GM12878 (cell line): ENCODE data around the gene STARD10. TPM values are rescaled to one million over a fixed set of nuclear protein-coding genes. Genes with fewer than 3 reads are reported as not detected.

Source experiments
- ATAC-seq: fragments of 200-7000 bp; cut with Tn5 transposase; 3 replicates; pipeline ENCODE4 v1.9.1; 2020; ENCODE audit warnings: mild to moderate bottlenecking, moderate library complexity
- BruUV-seq: library from RNA; stranded (reverse); fragments of 400-500 nt; replicated peaks from 2 replicates; lab custom pipeline; 2021; lab: Mats Ljungman, UMichigan
- CTCF ChIA-PET: fragments of 300-600 bp; sonication (Branson Sonifier 250); formaldehyde crosslinking; extraction: SDS; loops from one replicate; lab custom pipeline; 2021; ENCODE audit warnings: inconsistent platforms; lab: Yijun Ruan, JAX
- POLR2A ChIA-PET: fragments of 350-600 bp; formaldehyde crosslinking; extraction: SDS; loops from one replicate; lab custom pipeline; 2021; ENCODE audit warnings: inconsistent platforms; lab: Charles Lee
- RAD21 ChIA-PET: fragments of 300-600 bp; sonication (Branson Sonifier 250); formaldehyde crosslinking; loops from one replicate; lab custom pipeline; 2023; ENCODE audit warnings: antibody characterized with exemption; ENCODE audit not compliant: unreplicated experiment; lab: Charles Lee
- SMC1A ChIA-PET: fragments of 300-600 bp; sonication (Branson Sonifier 250); formaldehyde crosslinking; loops from one replicate; lab custom pipeline; 2023; ENCODE audit not compliant: unreplicated experiment, uncharacterized antibody; lab: Charles Lee
- DNase-seq: peaks from one replicate; pipeline ENCODE4 v3.0.0-alpha.2; 2011; ENCODE audit warnings: low read depth, low spot score
- FAIRE-seq: peaks from 3 replicates; lab custom pipeline; 2011; peaks lifted over from hg19 to GRCh38; lab: Jason Lieb, UNC
- H2AFZ ChIP-seq: 2 replicates; pipeline ENCODE4 v1.6.0; 2011; ENCODE audit warnings: low read depth, low read length, control low read depth; ENCODE audit not compliant: control insufficient read depth
- H3K27ac ChIP-seq: 2 replicates; pipeline ENCODE4 v1.5.1; 2011; ENCODE audit warnings: control low read depth; ENCODE audit not compliant: control insufficient read depth, insufficient read depth
- H3K27me3 ChIP-seq, 2 experiments: replicated peaks in 1 of 2; 2 replicates each; pipeline versions ENCODE4 v1.6.0 to v1.6.1; 2011; ENCODE audit warnings: low read length in 1 of 2; ENCODE audit not compliant: control insufficient read depth in 2 of 2, insufficient read depth in 2 of 2
- H3K36me3 ChIP-seq, 2 experiments: 2 replicates each; pipeline ENCODE4 v1.5.1; 2011; ENCODE audit warnings: low read length in 1 of 2; ENCODE audit not compliant: control insufficient read depth in 2 of 2, insufficient read depth in 2 of 2
- H3K4me1 ChIP-seq: 2 replicates; pipeline ENCODE4 v1.6.1; 2011; ENCODE audit warnings: mild to moderate bottlenecking, low read length, moderate library complexity, mixed read lengths; ENCODE audit not compliant: control insufficient read depth, insufficient read depth
- H3K4me2 ChIP-seq: 2 replicates; pipeline ENCODE4 v1.6.0; 2011; ENCODE audit warnings: control low read depth; ENCODE audit not compliant: control insufficient read depth, insufficient read depth
- H3K4me3 ChIP-seq: fragments of 200-600 bp; sonication (generic); 2 replicates; pipeline ENCODE4 v1.5.1; 2016
- H3K79me2 ChIP-seq: 2 replicates; pipeline ENCODE4 v1.6.0; 2011; ENCODE audit warnings: low read length; ENCODE audit not compliant: control insufficient read depth, insufficient read depth
- H3K9ac ChIP-seq: 2 replicates; pipeline ENCODE4 v1.8.0; 2011; ENCODE audit warnings: low read length, control low read depth, mixed read lengths; ENCODE audit not compliant: control insufficient read depth, insufficient read depth
- H3K9me3 ChIP-seq: replicated peaks from 3 replicates; pipeline ENCODE4 v1.5.1; 2011; ENCODE audit warnings: mild to moderate bottlenecking, low read length; ENCODE audit not compliant: control insufficient read depth, insufficient read depth
- H4K20me1 ChIP-seq: 2 replicates; pipeline ENCODE4 v1.6.0; 2011; ENCODE audit not compliant: control insufficient read depth, insufficient read depth
- HDAC2 ChIP-seq: fragments of 200-600 bp; sonication (generic); IDR thresholded peaks from 2 replicates; pipeline ENCODE4 v1.6.1; 2017
- HDAC6 ChIP-seq: fragments of 200-600 bp; sonication (generic); IDR thresholded peaks from one replicate; pipeline ENCODE4 v1.8.0; 2017; ENCODE audit warnings: antibody characterized with exemption; ENCODE audit not compliant: unreplicated experiment
- POLR2A ChIP-seq: IDR thresholded peaks from 2 replicates; pipeline ENCODE4 v1.6.1; 2011; ENCODE audit warnings: low read depth, mild to moderate bottlenecking, low read length
- WGBS: methylation state at CpG from one replicate; pipeline ENCODE4 v1.1.6; 2016; ENCODE audit warnings: low lambda C conversion rate; ENCODE audit not compliant: insufficient replicate concordance, insufficient coverage; ENCODE audit errors: missing lambda C conversion rate; 5-methylcytosine and 5-hydroxymethylcytosine counted together
- in situ Hi-C: fragments of 300-500 bp; cut with MboI; formaldehyde crosslinking; loops from 9 replicates; pipeline ENCODE4 v1.14.3; 2018; ENCODE audit warnings: mixed read lengths
- intact Hi-C: fragments of 100-400 bp; cut with micrococcal nuclease; formaldehyde crosslinking; loops from one replicate; pipeline ENCODE4 v1.14.2; 2022; ENCODE audit not compliant: unreplicated experiment
- polyA plus RNA-seq, 11 experiments: library from polyadenylated mRNA; depleted of rRNA in 4 of 11; unstranded in 6 of 11; stranded (reverse) in 5 of 11; fragments of >200 nt; fragmentation: Nextera tagmentation in 4 of 11; fragmentation: Illumina TruSeq in 1 of 11; extraction: Ambion mirVana in 4 of 11; extraction: Trizol in 1 of 11; gene quantifications; 1 replicate in 1 of 11; 2 replicates in 10 of 11; pipeline versions ENCODE4 v1.2.1 to v1.2.3, GENCODE V29; 2011 to 2016; ENCODE audit warnings: inconsistent platforms in 2 of 11, missing spikeins in 2 of 11, low read depth in 1 of 11
- total RNA-seq, 4 experiments: library from RNA; depleted of rRNA in 3 of 4; stranded (reverse); fragments of >200 nt in 3 of 4; fragmentation: Illumina TruSeq in 1 of 4; extraction: Trizol in 1 of 4; gene quantifications; 2 replicates each; pipeline versions ENCODE4 v1.2.1 to v1.2.3, GENCODE V29; 2013 to 2021
- TF ChIP-seq, protein P1 (sequence below): fragments of 150-350 bp; IDR thresholded peaks from 2 replicates; pipeline ENCODE4 v1.6.1; 2014; ENCODE audit warnings: mild to moderate bottlenecking, low read depth, low read length

The STARD10 gene
- total and polyA plus RNA-seq, 10 of the 15 experiments (the other 5 are each of a cell fraction or from before 2014, with no cell fraction given): 0.15 to 43.2 (median 23.1) TPM

DNA sequence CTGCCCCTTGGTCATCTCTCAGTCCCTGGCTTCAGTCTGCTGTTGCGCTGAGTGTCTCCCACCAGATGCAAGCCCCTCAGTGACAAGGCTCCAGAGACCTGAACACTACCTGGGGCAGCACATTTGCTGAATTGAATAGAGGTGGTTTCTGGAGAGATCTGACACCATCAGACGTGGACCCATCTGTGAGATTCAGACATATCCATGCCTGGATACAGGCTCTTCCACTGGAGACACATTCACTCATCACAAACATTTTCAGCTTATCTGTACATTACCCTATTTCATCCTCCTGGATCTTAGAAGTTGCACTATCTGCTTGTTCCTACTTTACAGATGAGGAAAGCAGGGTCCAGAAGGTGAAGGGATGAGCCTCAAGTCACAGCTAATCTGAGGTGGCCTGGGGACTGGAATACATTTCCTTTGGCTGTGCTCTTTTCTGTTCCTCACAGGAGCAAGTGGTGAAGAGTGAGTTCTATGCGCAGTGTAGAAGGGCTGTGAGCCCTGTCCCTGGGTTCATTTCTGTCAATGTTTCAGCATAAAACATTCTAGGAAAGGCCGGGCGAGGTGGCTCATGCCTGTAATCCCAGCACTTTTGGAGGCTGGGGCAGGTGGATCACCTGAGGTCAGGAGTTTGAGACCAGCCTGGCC, 39.4 kb upstream of the STARD10 start:
- Histone ChIP-seq H3K4me2 (no peak overlapping the region), H3K27ac (no peak overlapping the region), H2AFZ (no peak overlapping the region), H3K9ac (no peak overlapping the region), H3K4me3 (no peak overlapping the region), H3K36me3 (peaks cover 31 to 32% of the 10 kb centered on the region in 2 experiments), H4K20me1 (no peaks in the 10 kb centered on the region; the same call in 1 of the 2 replicates), H3K79me2 (no peaks in the 10 kb centered on the region), H3K27me3 (no peaks in the 10 kb centered on the region), H3K9me3 (no peaks in the 10 kb centered on the region), H3K4me1 (peaks cover 5% of the 10 kb centered on the region)
- BruUV-seq: no TSS peak
- FAIRE-seq (no peak), ATAC-seq (no peak), DNase-seq (no peak)
- RAD21 ChIA-PET: interaction anchor here (1.6 to 4.2 kb wide), 2 partner anchors 345 to 456 kb away, joined by 9 to 51 read pairs; no protein-coding TSS in a partner anchor
- in situ Hi-C loops (loop anchor here (25.0 kb wide), 1 partner anchor 354 kb away; no protein-coding TSS in a partner anchor), intact Hi-C loops (no loop called here)
- WGBS: 97% methylated on average over 5 of the region's 5 CpGs
- SMC1A ChIA-PET: interaction anchor here (1.5 to 8.0 kb wide), 3 partner anchors 17 to 345 kb away, joined by 7 to 65 read pairs (median 9); no protein-coding TSS in a partner anchor
- POLR2A ChIA-PET: no interaction called here
- TF ChIP-seq, protein P1, sequence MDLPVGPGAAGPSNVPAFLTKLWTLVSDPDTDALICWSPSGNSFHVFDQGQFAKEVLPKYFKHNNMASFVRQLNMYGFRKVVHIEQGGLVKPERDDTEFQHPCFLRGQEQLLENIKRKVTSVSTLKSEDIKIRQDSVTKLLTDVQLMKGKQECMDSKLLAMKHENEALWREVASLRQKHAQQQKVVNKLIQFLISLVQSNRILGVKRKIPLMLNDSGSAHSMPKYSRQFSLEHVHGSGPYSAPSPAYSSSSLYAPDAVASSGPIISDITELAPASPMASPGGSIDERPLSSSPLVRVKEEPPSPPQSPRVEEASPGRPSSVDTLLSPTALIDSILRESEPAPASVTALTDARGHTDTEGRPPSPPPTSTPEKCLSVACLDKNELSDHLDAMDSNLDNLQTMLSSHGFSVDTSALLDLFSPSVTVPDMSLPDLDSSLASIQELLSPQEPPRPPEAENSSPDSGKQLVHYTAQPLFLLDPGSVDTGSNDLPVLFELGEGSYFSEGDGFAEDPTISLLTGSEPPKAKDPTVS: no peak
- TF ChIP-seq HDAC6: no peak
- 0 out of 2 replicates have a peak, but pooled peaks have one; percentile 40 for TF ChIP-seq POLR2A
- TF ChIP-seq HDAC2: no peak
- CTCF ChIA-PET: interaction anchor here (1.5 to 8.7 kb wide), 3 partner anchors 305 to 409 kb away, joined by 3 to 128 read pairs (median 4); no protein-coding TSS in a partner anchor
